A172 (cell line): ENCODE results near the gene CFAP97D2. TPM values are rescaled to one million over a fixed set of nuclear protein-coding genes. Genes with fewer than 3 reads are reported as not detected.
"Not testable (repeated sequence)": the region's sequence is repeated elsewhere in the genome, so short reads cannot be mapped to it uniquely, and the experiment has no call there.

Experiments used
- DNase-seq: peaks from one replicate; pipeline ENCODE4 v3.0.0-alpha.2; 2015; ENCODE audit warnings: low spot score
- total RNA-seq: library from RNA; depleted of rRNA; stranded (reverse); fragments of >200 nt; shearing (Covaris generic); gene quantifications from 2 replicates; pipeline ENCODE4 v1.2.3, GENCODE V29; 2014

Gene CFAP97D2
- total RNA-seq, 1 experiment from 2014 or later = not detected

GRCh38 chr13:114158869-114159666 is 20.0 kb upstream of the CFAP97D2 start:
- not testable (repeated sequence) for DNase-seq

DNA sequence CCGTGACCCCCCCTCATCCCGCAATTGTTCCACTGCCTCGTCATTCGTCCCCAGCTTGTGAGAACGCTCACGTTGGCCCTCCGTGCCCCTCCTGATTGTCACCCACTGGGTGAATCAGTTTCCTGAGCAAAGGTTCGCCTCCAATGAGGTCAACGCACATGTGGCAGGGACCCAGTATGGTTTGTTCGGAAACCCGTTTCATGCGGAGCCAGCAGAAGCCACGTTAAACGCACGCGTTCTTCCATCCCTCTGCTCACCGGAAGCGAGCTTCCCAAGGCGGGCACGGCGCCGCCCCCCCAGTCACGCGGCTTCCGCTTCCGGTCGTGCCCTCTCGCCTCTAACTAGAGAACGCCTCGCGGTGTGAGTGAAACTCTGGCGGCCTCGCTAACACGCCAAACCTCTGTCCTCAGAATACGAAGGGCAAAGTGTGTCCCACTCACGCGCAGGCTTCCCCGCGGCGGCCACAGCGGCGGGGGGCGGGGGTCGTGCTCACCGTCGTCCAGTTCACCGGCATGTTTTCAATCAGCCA is 18.0 kb upstream of the CFAP97D2 start:
- no peak for DNase-seq

DNA sequence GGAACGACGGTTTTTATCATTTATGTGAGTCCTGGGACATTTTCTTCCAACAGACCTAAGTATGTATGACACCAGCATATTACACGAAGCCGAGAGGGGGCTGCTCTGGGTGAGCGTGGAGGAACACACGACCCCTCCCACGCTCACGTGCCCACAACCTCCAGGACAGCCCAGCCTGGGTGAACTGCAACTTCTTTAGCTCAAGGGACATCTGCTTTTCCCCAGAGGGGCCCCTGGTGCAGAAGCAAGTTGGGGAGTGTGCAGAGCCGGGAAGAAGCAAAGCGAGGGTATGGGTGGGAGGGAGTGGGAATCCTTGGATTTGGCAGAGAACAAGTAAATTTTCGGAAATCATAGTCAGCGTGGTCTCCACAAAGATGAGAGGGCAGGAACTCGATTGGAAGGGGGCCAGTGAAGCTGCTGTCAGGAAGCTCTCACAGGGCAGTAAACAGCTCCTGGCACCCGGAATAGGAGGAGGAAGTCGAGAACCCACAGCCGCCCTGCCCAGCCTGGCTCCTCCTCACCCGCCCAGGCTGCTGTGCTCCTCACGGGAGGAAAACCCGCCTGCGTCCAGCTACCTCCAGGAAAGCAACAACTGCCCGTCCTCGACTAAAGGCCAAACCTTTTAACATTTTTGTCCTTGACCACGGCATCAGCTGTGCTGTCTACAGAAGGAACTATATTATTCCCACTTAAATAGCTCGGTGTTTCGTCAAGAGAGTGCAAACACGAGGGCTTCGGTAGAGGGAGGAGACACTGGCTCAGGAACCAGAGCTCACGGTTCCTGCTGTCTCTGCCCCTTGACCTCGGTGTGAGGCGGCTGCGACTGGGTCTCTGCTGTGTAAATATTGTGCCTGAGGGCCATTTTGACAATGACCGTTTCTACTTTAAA is 17.2 kb upstream of the CFAP97D2 start:
- DNase-seq = peak; percentile 22

DNA sequence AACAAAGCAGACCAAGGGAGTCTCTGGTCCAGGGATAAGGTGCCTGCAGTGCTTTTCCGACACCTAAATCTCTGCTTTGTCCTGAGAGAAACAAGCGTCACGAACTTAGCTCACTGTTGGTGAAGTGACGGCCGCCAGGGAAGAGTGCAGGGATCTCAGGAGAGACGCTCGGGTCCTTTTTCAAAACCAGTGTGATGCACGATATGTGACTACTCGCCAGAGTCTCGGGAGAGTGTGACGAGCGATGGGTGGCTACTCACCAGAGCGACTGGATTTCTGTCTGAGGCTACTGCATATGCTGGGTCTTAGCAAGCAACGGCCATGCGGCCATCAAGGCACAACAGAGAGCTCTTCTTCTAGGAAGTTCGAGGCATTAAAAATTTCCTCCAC is 16.5 kb upstream of the CFAP97D2 start:
- no peak for DNase-seq

DNA sequence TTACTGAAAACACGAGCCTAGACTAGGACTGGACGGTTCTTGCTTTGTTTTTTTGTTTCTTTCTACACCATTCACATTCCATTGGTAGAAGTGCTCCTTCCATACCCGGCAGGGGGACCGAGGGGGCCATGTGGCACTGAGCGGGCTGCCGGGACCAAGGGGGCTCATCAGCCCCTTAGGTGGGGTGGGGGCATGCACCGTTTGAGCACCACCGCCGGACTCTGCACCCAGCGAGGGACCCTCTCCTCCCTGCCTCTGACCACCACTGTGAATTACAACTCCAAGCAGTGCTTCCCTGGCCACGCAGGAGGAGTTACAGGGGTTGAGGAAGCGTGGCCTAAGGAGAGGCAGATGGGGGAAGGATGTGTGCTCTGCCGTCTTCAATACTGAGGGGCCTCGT is 15.0 kb upstream of the CFAP97D2 start:
- DNase-seq = no peak

GRCh38 chr13:114164681-114165429 is 14.2 kb upstream of the CFAP97D2 start:
- no peak for DNase-seq

- no peak for DNase-seq
Observed at GRCh38 chr13:114166381-114167131, 12.5 kb upstream of the CFAP97D2 start.

- peak; percentile 25 for DNase-seq
Observed at GRCh38 chr13:114167426-114167825, 11.6 kb upstream of the CFAP97D2 start.

- no peak for DNase-seq
Observed at GRCh38 chr13:114167885-114168284, 11.2 kb upstream of the CFAP97D2 start.

GRCh38 chr13:114173272-114173671 is 5.8 kb upstream of the CFAP97D2 start:
- no peak for DNase-seq

GRCh38 chr13:114173745-114174144 is 5.3 kb upstream of the CFAP97D2 start:
- DNase-seq = no peak

GRCh38 chr13:114174529-114174961 is 4.5 kb upstream of the CFAP97D2 start:
- no peak for DNase-seq

- not testable (repeated sequence) for DNase-seq
Observed at GRCh38 chr13:114176359-114176902, 2.6 kb upstream of the CFAP97D2 start.

GRCh38 chr13:114177245-114178010 is 1.6 kb upstream of the CFAP97D2 start:
- no peak for DNase-seq

DNA sequence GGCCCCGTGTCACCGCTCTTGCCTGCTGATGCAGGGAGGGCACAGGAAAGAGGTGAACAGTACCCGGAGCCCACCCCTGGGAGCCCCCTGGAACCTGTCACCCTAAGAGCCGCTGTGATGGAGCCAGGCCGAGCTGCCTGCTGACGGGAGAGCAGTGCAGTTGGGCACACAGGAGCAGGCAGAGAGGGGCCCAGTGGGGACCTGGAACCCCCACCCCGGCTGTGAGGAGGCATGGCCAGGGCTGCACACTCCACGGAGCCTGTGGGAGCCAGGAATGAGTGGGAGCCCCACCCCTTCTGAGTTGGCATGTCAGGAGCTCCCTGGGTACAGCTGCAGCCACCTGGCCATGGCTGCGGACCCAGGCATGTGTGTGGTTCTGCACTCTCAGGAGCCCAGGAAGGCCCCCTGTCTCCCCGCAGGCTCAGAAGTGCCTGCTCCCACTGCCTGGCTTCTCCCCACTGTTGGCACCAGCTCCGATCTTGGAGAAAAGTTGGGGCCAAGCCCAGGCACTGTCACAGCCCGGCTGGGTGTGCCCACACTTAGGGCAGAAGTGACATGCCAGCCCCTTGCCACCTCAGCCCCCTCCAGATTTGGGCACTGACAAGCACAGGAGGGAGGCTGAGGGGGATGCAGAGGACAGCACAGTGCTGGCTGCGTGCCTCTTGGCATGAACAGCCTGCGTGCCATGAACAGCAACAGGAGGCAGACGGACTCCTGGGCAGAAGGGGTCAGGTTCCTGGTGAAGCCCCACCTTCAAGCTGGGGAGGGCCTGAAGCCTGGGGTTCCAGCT is 6.3 kb downstream of the CFAP97D2 start:
- DNase-seq = no peak

GRCh38 chr13:114194853-114195252 is 15.8 kb downstream of the CFAP97D2 start:
- DNase-seq = no peak

DNA sequence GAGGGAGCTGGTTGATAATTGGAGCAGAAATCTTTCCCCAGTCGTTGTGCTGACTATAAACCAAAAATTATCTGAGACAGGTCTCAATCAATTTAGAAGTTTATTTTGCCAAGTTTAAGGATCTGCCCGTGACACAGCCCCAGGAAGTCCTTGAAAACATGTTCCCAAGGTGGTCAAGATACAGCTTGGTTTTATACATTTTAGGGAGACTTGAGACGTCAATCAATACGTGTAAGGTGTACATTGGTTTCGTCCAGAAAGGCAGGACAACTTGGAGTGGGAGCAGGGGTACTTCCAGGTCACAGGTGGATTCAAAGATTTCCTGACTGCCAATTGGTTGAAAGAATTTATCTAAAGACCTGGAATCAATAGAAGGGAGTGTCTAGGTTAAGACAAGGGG is 17.6 kb downstream of the CFAP97D2 start:
- no peak for DNase-seq

- no peak for DNase-seq
Observed at GRCh38 chr13:114198556-114198955, 19.5 kb downstream of the CFAP97D2 start.

- DNase-seq = not testable (repeated sequence)
Observed at GRCh38 chr13:114199526-114199925, 20.5 kb downstream of the CFAP97D2 start.
